Activated CD4-positive, alpha-beta T cell treated with anti-CD3 and anti-CD28 coated beads, Interleukin-2, amount 10 ng/mL, durations not matched to agents 7 days and 5 days (primary cell): ENCODE measurements around the gene GPX7. TPM values are rescaled to one million over a fixed set of nuclear protein-coding genes. Genes with fewer than 3 reads are reported as not detected.

ENCODE experiments used
- CTCF ChIA-PET: fragments of 350-600 bp; sonication (Branson Sonifier 250); formaldehyde crosslinking; loops from one replicate; lab custom pipeline; 2021; ENCODE audit warnings: antibody characterized with exemption; lab: Charles Lee
- POLR2A ChIA-PET: fragments of 350-600 bp; sonication (Branson Sonifier 250); formaldehyde crosslinking; loops from one replicate; lab custom pipeline; 2021; ENCODE audit warnings: antibody characterized with exemption; lab: Charles Lee
- DNase-seq: peaks from one replicate; pipeline ENCODE4 v3.0.0-alpha.2; 2020
- H3K27ac Mint-ChIP-seq: one replicate; pipeline ENCODE4 v1.8.0; 2021; ENCODE audit warnings: mild to moderate bottlenecking, moderate library complexity, mixed read lengths
- H3K27me3 Mint-ChIP-seq: one replicate; pipeline ENCODE4 v1.8.0; 2021; ENCODE audit warnings: mixed read lengths
- H3K36me3 Mint-ChIP-seq: one replicate; pipeline ENCODE4 v1.8.0; 2021; ENCODE audit warnings: low read depth, mixed read lengths
- H3K4me1 Mint-ChIP-seq: one replicate; pipeline ENCODE4 v1.8.0; 2021; ENCODE audit warnings: mixed read lengths
- H3K4me3 Mint-ChIP-seq: one replicate; pipeline ENCODE4 v1.8.0; 2021; ENCODE audit warnings: mild to moderate bottlenecking, moderate library complexity, mixed read lengths
- H3K9me3 Mint-ChIP-seq: one replicate; pipeline ENCODE4 v1.8.0; 2021; ENCODE audit warnings: mixed read lengths
- total RNA-seq, 2 experiments: library from RNA; stranded (reverse); gene quantifications; one replicate each; pipeline ENCODE4 v1.2.3, GENCODE V29; 2021

Gene GPX7
- total RNA-seq, 2 experiments from 2014 or later, result 20.3 to 22.8 TPM

DNA sequence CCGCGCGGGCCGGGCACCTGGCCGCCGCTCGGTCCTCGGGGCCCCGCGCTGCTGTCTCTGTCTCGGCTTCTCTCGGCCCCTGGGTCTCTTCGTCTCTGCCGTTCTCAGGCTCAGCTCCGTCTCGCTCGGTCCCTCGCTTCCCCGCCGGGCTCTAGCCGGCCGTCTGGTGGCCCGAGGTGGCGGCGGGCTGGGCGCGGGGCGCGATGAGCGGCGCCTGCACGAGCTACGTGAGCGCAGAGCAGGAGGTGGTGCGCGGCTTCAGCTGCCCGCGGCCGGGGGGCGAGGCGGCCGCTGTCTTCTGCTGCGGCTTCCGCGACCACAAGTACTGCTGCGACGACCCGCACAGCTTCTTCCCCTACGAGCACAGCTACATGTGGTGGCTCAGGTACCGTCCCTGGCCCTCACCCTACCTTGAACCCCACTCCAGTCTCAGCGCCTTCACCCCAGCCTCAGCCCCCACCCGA, 31.2 kb downstream of the GPX7 start:
- ChIA-PET POLR2A (no interaction called here), CTCF (interaction anchor here (0.9 to 1.4 kb wide), 3 partner anchors 10 to 18 kb away, joined by 3 read pairs; no protein-coding TSS in a partner anchor)
- DNase-seq, result peak; percentile 18
- H3K4me1 Mint-ChIP-seq, result peaks cover 62% of the 10 kb centered on the region
- H3K27me3 Mint-ChIP-seq, result peaks cover 5% of the 10 kb centered on the region
- H3K36me3 Mint-ChIP-seq, result peaks cover 27% of the 10 kb centered on the region
- H3K9me3 Mint-ChIP-seq, result peaks cover 13% of the 10 kb centered on the region
- peak overlapping the region; percentile 73 for H3K4me3 Mint-ChIP-seq
- H3K27ac Mint-ChIP-seq, result peak overlapping the region; percentile 87

DNA sequence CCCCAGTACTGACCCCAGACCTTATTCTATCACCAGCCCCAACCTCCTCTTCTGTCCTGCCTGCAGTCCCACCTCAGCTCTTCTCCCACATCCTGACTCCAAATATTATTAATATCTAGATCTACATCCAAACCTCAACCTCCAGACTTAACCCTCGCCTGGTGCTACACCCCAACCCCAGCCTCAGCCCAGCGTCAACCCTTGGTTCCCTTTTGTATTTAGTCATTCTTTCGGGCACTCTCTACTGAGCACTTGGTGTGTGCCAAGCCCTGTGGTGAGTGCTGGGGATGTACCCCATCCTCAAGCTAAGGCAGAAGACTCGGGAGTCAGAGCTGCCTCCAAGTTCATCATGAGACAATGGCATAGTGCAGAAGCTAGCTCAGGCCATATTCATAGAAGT, 31.9 kb downstream of the GPX7 start:
- Mint-ChIP-seq H3K4me1 (peaks cover 69% of the 10 kb centered on the region), H3K27me3 (peaks cover 5% of the 10 kb centered on the region), H3K27ac (peak overlapping the region; percentile 87), H3K9me3 (peaks cover 14% of the 10 kb centered on the region), H3K36me3 (peaks cover 28% of the 10 kb centered on the region), H3K4me3 (peak overlapping the region; percentile 73)
- CTCF ChIA-PET, result interaction anchor here (0.6 to 1.4 kb wide), 4 partner anchors 10 to 266 kb away, joined by 3 to 5 read pairs (median 4); no protein-coding TSS in a partner anchor
- no peak for DNase-seq
- POLR2A ChIA-PET, result no interaction called here

DNA sequence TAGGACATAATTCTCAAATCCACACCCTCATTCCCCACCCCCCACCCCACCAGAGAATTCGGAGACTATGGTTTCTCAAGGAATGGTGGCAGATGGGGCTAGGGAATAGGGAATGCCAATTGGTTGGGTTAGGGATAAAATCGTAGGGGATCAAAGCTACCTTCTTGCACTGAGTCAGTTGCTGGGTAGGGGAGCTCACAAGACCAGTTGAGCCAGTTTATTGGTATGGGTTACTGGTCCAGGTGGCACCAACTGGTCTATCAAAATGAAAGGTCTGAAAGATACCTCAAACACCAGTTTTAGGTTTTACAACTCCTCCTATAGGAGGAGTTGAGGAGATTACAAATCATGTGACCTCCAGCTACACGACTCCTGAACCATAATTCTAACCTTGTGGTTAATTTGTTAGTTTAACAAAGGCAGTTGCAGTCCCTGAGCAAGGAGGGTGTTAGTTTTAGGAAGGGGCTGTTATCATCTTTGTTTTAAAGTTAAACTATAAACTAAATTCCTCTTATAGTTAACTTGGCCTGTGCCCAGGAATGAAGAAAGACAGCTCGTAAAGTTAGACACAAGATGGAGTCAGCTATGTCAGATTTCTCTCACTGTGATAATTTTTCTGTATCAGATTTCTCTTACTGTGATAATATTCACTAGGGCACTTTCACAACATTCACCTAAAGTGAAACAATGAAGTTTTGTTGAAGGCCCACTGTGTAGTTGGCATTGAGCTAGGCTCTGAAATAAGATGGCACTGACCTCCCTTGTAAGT, 33.3 kb downstream of the GPX7 start:
- ChIA-PET CTCF (interaction anchor here (0.6 to 2.0 kb wide), 2 partner anchors 22 to 249 kb away, joined by 3 to 7 read pairs; no protein-coding TSS in a partner anchor), POLR2A (no interaction called here)
- H3K27me3 Mint-ChIP-seq, result peaks cover 5% of the 10 kb centered on the region
- H3K9me3 Mint-ChIP-seq, result peaks cover 17% of the 10 kb centered on the region
- H3K4me1 Mint-ChIP-seq, result peaks cover 73% of the 10 kb centered on the region
- no peak overlapping the region for H3K4me3 Mint-ChIP-seq
- H3K36me3 Mint-ChIP-seq, result peaks cover 34% of the 10 kb centered on the region
- H3K27ac Mint-ChIP-seq, result peak overlapping the region; percentile 76
- no peak for DNase-seq

DNA sequence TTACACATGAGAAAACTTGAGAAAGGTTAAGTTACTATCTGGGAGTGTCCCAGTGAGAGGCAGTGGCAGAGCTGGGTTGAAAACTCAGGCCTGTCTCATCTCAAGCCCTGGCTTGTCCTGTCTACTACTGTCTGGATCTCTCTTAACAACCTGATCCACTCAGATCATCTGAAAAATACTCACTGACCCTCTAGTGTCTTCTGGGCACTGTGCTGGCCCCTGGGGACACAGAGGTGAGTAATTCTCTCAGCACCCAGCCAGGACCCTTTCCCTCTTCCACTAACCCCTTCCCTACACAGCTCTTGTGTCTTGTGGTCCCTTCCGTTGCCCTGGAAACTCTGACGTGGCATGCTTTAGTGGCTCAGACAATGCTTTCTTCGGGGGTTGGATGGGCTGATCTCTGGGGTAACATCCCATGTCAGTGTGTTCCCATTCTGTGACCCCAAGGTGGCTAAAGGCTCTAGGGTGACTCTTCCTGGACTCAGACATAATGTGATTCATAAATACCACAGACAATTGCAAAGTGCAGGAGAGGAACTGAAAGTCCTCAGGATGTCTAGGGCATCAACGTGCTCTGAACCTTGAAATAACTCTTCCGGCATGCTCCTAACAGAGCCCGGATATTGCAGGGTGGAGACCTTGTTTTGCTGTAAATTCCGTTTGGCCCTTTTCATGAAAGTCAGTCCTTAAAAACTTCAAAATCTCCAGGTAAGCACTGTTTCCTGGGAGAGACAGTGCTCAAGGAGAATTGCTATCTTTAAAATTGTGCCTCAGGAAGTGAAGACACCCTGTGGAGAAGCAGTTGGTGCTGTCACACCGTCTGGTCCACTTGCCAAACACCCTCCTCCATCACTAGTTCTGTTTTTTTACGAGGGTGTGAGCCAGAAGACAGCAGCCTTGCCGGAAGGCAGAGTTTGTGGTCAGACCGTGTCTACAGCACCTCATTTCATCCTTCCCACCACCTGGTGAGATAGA, 34.8 kb downstream of the GPX7 start:
- POLR2A ChIA-PET, result no interaction called here
- H3K27me3 Mint-ChIP-seq, result peaks cover 3% of the 10 kb centered on the region
- peak overlapping the region; percentile 97 for H3K27ac Mint-ChIP-seq
- H3K4me3 Mint-ChIP-seq, result peak overlapping the region; percentile 58
- peaks cover 75% of the 10 kb centered on the region for H3K4me1 Mint-ChIP-seq
- peaks cover 38% of the 10 kb centered on the region for H3K36me3 Mint-ChIP-seq
- DNase-seq, result peak; percentile 82
- CTCF ChIA-PET, result interaction anchor here (0.5 to 2.0 kb wide), 5 partner anchors 8 to 23 kb away, joined by 3 to 7 read pairs (median 3); no protein-coding TSS in a partner anchor
- peaks cover 22% of the 10 kb centered on the region for H3K9me3 Mint-ChIP-seq

DNA sequence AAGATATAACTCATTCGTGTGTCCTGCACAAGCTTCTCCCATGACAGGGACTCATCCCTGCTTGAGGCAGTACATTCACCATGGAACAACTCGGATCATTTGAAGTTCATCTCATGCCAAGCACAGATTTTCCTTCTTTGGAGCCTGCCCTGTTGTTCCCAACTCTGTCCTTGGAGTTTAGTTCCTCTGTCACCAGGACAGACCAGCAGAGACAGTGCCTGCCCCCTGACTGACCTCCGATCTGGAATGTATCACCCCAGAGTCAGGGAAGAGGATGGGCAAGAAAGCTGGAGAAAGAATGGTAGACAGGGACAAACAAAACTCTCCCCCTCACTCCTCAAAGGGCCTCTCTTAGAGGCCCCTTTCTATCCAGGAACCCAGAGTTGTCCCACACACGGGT, 35.8 kb downstream of the GPX7 start:
- peaks cover 71% of the 10 kb centered on the region for H3K4me1 Mint-ChIP-seq
- ChIA-PET CTCF (interaction anchor here (0.7 to 1.4 kb wide), 2 partner anchors 9 to 20 kb away, joined by 3 read pairs; no protein-coding TSS in a partner anchor), POLR2A (no interaction called here)
- DNase-seq, result no peak
- peak overlapping the region; percentile 97 for H3K27ac Mint-ChIP-seq
- peaks cover 42% of the 10 kb centered on the region for H3K36me3 Mint-ChIP-seq
- peaks cover 23% of the 10 kb centered on the region for H3K9me3 Mint-ChIP-seq
- H3K4me3 Mint-ChIP-seq, result peak overlapping the region; percentile 6
- peaks cover 3% of the 10 kb centered on the region for H3K27me3 Mint-ChIP-seq

DNA sequence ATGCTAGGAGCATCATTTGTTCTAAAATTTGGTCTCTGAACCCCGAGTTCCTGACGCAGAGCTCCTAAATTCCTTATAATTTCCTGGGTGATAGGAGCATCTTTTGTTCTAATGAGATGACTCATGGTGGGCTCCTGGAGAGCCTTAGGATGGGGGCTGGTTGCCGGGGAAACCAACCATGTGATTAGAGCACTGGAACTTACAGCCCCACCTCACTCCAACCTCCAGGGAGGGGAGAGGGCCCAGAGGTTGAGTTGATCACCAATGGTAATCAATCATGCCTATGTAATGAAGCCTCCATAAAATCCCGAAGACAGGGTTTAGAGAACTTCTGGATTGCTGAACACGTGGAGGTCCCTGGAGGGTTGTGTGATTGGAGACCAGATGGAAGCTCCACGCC, 38.5 kb downstream of the GPX7 start:
- POLR2A ChIA-PET, result interaction anchor here (0.6 kb wide), 1 partner anchor 38 kb away, joined by 3 read pairs; no protein-coding TSS in a partner anchor
- CTCF ChIA-PET, result interaction anchor here (0.7 to 3.2 kb wide), 6 partner anchors 11 to 574 kb away, joined by 3 to 8 read pairs (median 4); no protein-coding TSS in a partner anchor
- H3K4me1 Mint-ChIP-seq, result peaks cover 55% of the 10 kb centered on the region
- H3K36me3 Mint-ChIP-seq, result peaks cover 27% of the 10 kb centered on the region
- H3K4me3 Mint-ChIP-seq, result no peak overlapping the region
- DNase-seq, result no peak
- peaks cover 11% of the 10 kb centered on the region for H3K9me3 Mint-ChIP-seq
- peak overlapping the region; percentile 48 for H3K27ac Mint-ChIP-seq
- H3K27me3 Mint-ChIP-seq, result no peaks in the 10 kb centered on the region

DNA sequence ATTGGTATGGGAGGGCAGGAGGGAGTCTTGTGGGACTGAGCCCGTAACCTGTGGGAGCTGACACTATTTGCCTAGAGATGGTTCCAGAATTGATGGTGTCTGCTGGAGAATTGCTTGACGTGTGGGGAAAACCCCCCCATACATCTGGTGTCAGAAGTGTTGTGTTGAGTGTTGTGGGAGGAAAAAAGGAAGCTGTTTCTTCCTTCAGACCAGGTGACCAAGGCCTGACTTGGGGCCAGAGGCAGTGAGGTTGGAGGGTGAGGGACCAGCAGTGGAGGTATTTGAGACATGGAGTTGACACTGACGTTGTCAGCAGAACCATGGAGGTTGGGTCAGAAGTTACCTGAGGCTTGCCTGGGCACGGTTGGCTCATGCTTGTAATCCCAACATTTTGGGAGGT, 39.1 kb downstream of the GPX7 start:
- peaks cover 52% of the 10 kb centered on the region for H3K4me1 Mint-ChIP-seq
- ChIA-PET CTCF (interaction anchor here (1.3 to 3.2 kb wide), 4 partner anchors 10 to 27 kb away, joined by 3 to 8 read pairs (median 4); no protein-coding TSS in a partner anchor), POLR2A (interaction anchor here (0.6 kb wide), 1 partner anchor 38 kb away, joined by 3 read pairs; no protein-coding TSS in a partner anchor)
- peak overlapping the region; percentile 38 for H3K27ac Mint-ChIP-seq
- DNase-seq, result no peak
- no peaks in the 10 kb centered on the region for H3K27me3 Mint-ChIP-seq
- H3K9me3 Mint-ChIP-seq, result peaks cover 11% of the 10 kb centered on the region
- peaks cover 27% of the 10 kb centered on the region for H3K36me3 Mint-ChIP-seq
- no peak overlapping the region for H3K4me3 Mint-ChIP-seq

DNA sequence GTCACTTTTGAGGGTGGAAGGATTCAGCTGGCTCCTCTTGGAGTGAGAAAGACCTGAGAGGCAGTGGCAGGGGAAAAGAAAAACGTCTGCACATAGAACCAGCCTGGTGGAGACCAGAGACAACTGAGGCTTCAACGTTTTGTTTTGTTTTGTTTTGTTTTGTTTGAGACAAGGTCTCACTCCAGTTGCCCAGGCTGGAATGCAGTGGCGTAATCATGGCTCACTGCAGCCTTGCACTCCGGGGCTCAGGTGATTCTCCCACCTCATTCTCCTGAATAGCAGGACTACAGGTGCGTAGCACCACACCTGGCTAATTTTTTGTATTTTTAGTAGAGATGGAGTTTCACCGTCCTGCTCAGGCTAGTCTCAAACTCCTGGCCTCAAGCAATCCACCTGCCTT, 43.1 kb downstream of the GPX7 start:
- H3K4me1 Mint-ChIP-seq, result peaks cover 20% of the 10 kb centered on the region
- no peak overlapping the region for H3K27ac Mint-ChIP-seq
- H3K4me3 Mint-ChIP-seq, result no peak overlapping the region
- DNase-seq, result no peak
- peaks cover 6% of the 10 kb centered on the region for H3K9me3 Mint-ChIP-seq
- ChIA-PET POLR2A (no interaction called here), CTCF (no interaction called here)
- H3K36me3 Mint-ChIP-seq, result peaks cover 21% of the 10 kb centered on the region
- H3K27me3 Mint-ChIP-seq, result no peaks in the 10 kb centered on the region

DNA sequence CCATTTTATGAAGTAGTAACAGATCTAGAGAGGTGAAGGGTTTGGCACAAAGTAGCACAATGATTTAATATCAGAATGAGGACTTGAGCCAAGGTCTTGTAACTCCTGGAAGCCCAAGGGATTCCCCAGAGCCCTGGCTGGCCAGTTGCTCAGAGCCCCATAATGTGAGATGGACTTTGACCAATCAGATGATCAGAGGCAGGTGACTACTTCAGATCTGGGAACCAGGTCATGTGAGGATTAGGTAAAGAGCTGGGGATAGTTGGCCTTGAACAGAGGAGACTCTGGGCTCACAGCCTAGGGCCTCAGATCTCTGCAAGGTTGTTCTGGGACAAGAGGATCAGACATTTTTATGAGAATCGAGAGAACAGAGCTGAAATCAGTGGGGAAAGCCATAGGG, 49.7 kb downstream of the GPX7 start:
- POLR2A ChIA-PET, result no interaction called here
- no peaks in the 10 kb centered on the region for H3K4me1 Mint-ChIP-seq
- H3K9me3 Mint-ChIP-seq, result peaks cover 3% of the 10 kb centered on the region
- H3K27ac Mint-ChIP-seq, result peak overlapping the region; percentile 5
- no peaks in the 10 kb centered on the region for H3K27me3 Mint-ChIP-seq
- H3K4me3 Mint-ChIP-seq, result no peak overlapping the region
- CTCF ChIA-PET, result interaction anchor here (0.6 to 1.4 kb wide), 2 partner anchors 10 to 12 kb away, joined by 3 to 5 read pairs; no protein-coding TSS in a partner anchor
- no peak for DNase-seq
- H3K36me3 Mint-ChIP-seq, result peaks cover 5% of the 10 kb centered on the region

DNA sequence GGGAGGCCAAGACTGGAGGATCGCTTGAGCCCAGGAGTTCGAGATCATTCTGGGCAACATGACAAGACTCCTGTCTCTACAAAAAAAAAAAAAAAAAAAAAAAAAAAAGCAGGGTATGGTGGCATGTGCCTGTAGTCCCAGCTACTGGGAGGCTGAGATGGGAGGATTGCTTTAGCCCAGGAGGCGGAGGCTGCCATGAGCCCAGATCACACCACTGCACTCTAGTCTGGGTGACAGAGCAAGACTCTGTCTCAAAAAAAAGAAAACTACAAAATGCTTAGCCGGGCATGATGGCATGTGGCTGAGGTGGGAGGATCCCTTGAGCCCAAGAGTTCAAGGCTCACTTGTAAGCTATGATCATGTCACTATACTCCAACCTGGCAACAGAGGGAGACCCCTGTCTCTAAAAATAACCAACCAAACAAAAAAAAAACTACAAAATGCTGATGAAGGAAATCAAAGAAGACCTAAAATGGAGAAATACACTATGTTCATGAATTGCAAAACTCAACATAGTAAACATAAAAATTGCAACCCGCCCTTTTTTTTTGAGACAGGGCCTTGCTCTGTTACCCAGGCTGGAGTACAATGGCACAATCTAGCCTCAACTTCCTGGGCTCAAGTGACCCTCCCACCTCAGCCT, 51.2 kb downstream of the GPX7 start:
- DNase-seq, result no peak
- Mint-ChIP-seq H3K27me3 (no peaks in the 10 kb centered on the region), H3K36me3 (peaks cover 8% of the 10 kb centered on the region), H3K4me3 (no peak overlapping the region), H3K27ac (peak overlapping the region; percentile 43), H3K4me1 (no peaks in the 10 kb centered on the region), H3K9me3 (peaks cover 3% of the 10 kb centered on the region)
- CTCF ChIA-PET, result interaction anchor here (1.0 kb wide), 1 partner anchor 11 kb away, joined by 3 read pairs; no protein-coding TSS in a partner anchor
- POLR2A ChIA-PET, result no interaction called here

DNA sequence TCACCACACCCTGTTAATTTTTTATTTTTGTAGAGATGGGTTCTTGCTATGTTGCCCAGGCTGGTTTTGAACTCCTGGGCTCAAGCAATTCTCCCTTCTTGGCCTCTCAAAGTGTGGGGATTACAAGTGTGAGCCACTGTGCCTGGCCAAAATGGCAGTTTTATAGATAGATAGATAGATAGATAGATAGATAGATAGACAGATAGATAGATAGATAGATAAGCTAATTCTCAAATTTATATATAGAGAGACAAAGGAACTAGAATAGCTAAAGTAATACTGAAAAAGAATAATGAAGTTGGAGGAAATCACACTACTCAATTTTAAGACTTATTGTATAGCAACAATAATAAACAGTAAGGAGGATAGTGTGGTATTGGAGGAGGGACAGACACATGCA, 51.9 kb downstream of the GPX7 start:
- no peak overlapping the region for H3K27ac Mint-ChIP-seq

More for the DNA sequence above, 51.9 kb downstream of the GPX7 start:
- Mint-ChIP-seq H3K9me3 (peaks cover 3% of the 10 kb centered on the region), H3K4me1 (peaks cover 6% of the 10 kb centered on the region), H3K27me3 (no peaks in the 10 kb centered on the region), H3K36me3 (peaks cover 6% of the 10 kb centered on the region), H3K4me3 (no peak overlapping the region)
- ChIA-PET POLR2A (no interaction called here), CTCF (interaction anchor here (1.0 kb wide), 1 partner anchor 12 kb away, joined by 3 read pairs; no protein-coding TSS in a partner anchor)
- DNase-seq, result no peak
